ENCODE measurements around the gene RBM4. TPM values are rescaled to one million over a fixed set of nuclear protein-coding genes. Genes with fewer than 3 reads are reported as not detected.

RBM4 gene
- total RNA-seq, 4 donors from 2014 or later, result 32.4 to 146 (median 94.8) TPM

DNA sequence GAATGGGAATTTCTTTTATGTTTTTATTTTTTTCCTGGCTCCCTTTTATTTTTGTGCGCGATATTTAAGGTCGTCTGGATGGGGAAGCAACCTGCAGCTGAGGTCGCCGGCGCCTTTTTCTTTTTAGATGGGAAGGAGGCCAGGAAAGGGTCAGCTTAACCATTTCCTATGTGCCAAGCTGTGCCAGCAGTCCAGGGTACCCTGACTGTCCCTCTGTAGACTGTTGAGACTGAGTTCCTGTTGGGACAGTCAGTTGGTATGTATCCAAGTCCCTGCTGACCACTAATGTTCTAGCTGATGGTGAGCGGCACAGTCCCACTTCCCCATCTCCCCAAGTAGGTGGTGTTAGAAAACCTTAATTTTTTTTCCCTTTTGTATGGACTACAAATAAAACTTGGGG is 11.6 kb upstream of the RBM4 start:
- no peaks in the 10 kb centered on the region for H3K9me3 ChIP-seq
- H3K36me3 ChIP-seq, result no peaks in the 10 kb centered on the region
- intact Hi-C loops (cut with DNase I; ENCODE audit: low total_unique reads), result no loop called here
- H3K4me1 ChIP-seq, result peaks cover 0 to 3% of the 10 kb centered on the region in 2 donors
- no peak for DNase-seq
- TF ChIP-seq, protein P1, sequence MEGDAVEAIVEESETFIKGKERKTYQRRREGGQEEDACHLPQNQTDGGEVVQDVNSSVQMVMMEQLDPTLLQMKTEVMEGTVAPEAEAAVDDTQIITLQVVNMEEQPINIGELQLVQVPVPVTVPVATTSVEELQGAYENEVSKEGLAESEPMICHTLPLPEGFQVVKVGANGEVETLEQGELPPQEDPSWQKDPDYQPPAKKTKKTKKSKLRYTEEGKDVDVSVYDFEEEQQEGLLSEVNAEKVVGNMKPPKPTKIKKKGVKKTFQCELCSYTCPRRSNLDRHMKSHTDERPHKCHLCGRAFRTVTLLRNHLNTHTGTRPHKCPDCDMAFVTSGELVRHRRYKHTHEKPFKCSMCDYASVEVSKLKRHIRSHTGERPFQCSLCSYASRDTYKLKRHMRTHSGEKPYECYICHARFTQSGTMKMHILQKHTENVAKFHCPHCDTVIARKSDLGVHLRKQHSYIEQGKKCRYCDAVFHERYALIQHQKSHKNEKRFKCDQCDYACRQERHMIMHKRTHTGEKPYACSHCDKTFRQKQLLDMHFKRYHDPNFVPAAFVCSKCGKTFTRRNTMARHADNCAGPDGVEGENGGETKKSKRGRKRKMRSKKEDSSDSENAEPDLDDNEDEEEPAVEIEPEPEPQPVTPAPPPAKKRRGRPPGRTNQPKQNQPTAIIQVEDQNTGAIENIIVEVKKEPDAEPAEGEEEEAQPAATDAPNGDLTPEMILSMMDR (IDR thresholded peaks at IDR 0.05), result no peak
- TF ChIP-seq POLR2A (IDR thresholded peaks at IDR 0.05), result no peak
- no peak overlapping the region for H3K27ac ChIP-seq
- no peak overlapping the region for H3K4me3 ChIP-seq
- H3K27me3 ChIP-seq, result no peaks in the 10 kb centered on the region

DNA sequence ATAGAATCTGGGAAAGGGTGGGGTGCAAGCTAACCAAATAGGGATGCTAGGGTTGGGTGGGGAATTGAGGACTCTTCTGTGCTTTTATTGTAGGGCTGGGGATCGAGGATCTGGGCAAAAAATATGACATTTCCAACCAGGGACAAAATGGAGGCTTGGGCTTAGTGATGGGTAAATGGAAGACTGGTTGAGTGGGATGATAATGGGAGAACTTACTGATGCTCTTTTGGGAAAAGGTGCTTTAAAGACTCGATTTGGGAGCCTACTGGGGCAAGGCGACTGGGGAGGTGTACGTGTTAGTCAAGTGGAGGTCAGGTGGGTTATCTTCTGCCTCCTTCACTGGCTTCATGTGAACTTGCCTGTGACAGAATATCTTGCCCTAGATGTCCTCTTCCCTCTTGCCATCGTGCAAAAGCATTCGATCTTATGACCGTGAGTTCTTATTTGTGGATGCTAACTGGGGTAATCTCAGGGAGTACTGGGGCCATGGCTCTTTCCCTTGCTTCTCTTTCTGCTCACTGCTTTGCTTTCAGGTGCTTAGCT is 10.4 kb upstream of the RBM4 start:
- Histone ChIP-seq H3K4me1 (peaks cover 0 to 3% of the 10 kb centered on the region in 2 donors), H3K27me3 (no peaks in the 10 kb centered on the region), H3K36me3 (no peaks in the 10 kb centered on the region), H3K27ac (no peak overlapping the region), H3K4me3 (no peak overlapping the region), H3K9me3 (no peaks in the 10 kb centered on the region)
- TF ChIP-seq, protein P1 (IDR thresholded peaks at IDR 0.05), result no peak
- TF ChIP-seq POLR2A (IDR thresholded peaks at IDR 0.05), result no peak
- no peak for DNase-seq
- intact Hi-C loops (cut with DNase I; ENCODE audit: low total_unique reads), result no loop called here

DNA sequence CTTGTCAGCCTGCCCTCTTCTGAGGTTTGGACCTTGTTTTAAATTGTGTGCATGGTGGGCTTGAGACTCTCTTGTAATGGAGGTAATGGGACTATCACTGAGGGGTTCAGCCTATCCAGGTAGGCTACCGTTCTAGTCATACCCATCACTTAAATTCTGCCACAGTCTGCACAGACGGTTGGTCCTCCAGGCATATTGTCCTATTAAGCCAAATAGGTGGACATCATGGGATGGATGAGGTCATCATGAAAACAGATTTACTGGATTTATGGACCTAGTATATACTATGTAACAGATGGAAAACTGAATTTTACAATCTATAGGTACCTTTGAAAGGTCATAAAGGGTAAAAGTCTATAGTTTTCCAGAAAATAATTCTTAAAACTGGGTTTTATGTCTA is 9.1 kb upstream of the RBM4 start:
- intact Hi-C loops (cut with DNase I; ENCODE audit: low total_unique reads), result no loop called here
- no peaks in the 10 kb centered on the region for H3K9me3 ChIP-seq
- H3K36me3 ChIP-seq, result no peaks in the 10 kb centered on the region
- TF ChIP-seq POLR2A (IDR thresholded peaks at IDR 0.05), result no peak
- TF ChIP-seq, protein P1 (IDR thresholded peaks at IDR 0.05), result no peak
- no peaks in the 10 kb centered on the region for H3K4me1 ChIP-seq
- no peak overlapping the region for H3K27ac ChIP-seq
- DNase-seq, result no peak
- no peaks in the 10 kb centered on the region for H3K27me3 ChIP-seq
- H3K4me3 ChIP-seq, result no peak overlapping the region

DNA sequence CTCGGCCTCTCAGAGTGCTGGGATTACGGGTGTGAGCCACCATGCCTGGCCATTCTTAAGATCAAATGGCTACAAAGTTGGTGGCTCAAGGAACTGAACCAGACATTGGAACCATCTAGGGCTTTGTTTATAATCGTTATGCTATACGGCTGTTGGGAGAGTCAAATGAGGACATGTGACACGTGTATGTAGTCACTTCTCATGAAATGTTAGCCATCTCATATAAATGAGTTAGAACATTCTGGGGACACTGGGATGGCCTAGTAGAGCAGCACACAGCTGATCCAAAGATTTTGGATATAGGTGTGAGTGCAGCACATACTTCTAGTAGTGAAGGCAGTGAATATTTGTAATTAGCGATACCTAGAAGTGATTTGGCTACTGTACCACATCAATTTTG is 6.6 kb upstream of the RBM4 start:
- Histone ChIP-seq H3K4me3 (no peak overlapping the region), H3K27ac (no peak overlapping the region), H3K9me3 (no peaks in the 10 kb centered on the region), H3K4me1 (no peaks in the 10 kb centered on the region), H3K36me3 (no peaks in the 10 kb centered on the region), H3K27me3 (no peaks in the 10 kb centered on the region)
- intact Hi-C loops (cut with DNase I; ENCODE audit: low total_unique reads), result no loop called here
- DNase-seq, result no peak
- TF ChIP-seq POLR2A (IDR thresholded peaks at IDR 0.05), result no peak
- TF ChIP-seq, protein P1 (IDR thresholded peaks at IDR 0.05), result no peak

DNA sequence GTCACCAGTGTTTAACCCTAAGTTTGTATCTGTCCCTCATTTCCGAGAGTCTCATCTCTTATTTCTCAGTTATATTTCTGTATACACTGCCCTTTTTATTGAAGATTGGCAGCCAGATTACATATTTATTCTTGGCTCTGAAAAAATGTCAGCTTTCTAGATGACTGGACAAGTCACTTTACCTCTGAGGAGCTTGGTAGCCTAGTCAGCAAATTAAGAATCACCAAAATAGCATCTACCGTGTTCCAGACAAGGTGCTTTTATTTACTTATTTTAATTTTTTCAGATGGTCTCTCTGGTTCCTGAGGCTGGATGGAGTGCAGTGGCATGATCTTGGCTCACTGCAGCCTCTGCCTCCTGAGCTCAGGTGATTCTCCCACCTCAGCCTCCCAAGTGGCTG is 5.6 kb upstream of the RBM4 start:
- H3K27me3 ChIP-seq, result no peaks in the 10 kb centered on the region
- H3K36me3 ChIP-seq, result no peaks in the 10 kb centered on the region
- intact Hi-C loops (cut with DNase I; ENCODE audit: low total_unique reads), result no loop called here
- no peaks in the 10 kb centered on the region for H3K9me3 ChIP-seq
- H3K4me1 ChIP-seq, result peaks cover 0 to 8% of the 10 kb centered on the region in 2 donors
- TF ChIP-seq, protein P1 (IDR thresholded peaks at IDR 0.05), result no peak
- TF ChIP-seq POLR2A (IDR thresholded peaks at IDR 0.05), result no peak
- no peak for DNase-seq
- no peak overlapping the region for H3K4me3 ChIP-seq
- no peak overlapping the region for H3K27ac ChIP-seq
